ENCODE data around the gene ZNF277.

GRCh38 chr7:112172870-112173567 lies 33.5 kb upstream of the ZNF277 start:
- TF ChIP-seq POLR2A (IDR thresholded peaks at IDR 0.05) (no peak), CTCF (IDR thresholded peaks at IDR 0.05) (no peak)
